Peyer's patch (tissue), 4 donors: ENCODE measurements around the gene ELMO1.

ENCODE experiments used
- POLR2A ChIP-seq, 2 donors: fragments of 450-650 bp; IDR thresholded peaks; one replicate each; pipeline ENCODE4 v1.5.1; 2017; ENCODE audit warnings: antibody characterized with exemption in 2 of 2, mild to moderate bottlenecking in 2 of 2, moderate library complexity in 2 of 2
- TF ChIP-seq, protein P1 (sequence below), 6 experiments: fragments of 450-650 bp in 4 of 6; fragments of 200-600 bp in 2 of 6; sonication (generic) in 1 of 6; IDR thresholded peaks; one replicate each; pipeline ENCODE4 v1.5.1; 2017 to 2019; ENCODE audit warnings: antibody characterized with exemption in 6 of 6, mild to moderate bottlenecking in 3 of 6, moderate library complexity in 1 of 6

GRCh38 chr7:37360484-37360883 lies 88.2 kb downstream of the ELMO1 start:
- TF ChIP-seq, protein P1, sequence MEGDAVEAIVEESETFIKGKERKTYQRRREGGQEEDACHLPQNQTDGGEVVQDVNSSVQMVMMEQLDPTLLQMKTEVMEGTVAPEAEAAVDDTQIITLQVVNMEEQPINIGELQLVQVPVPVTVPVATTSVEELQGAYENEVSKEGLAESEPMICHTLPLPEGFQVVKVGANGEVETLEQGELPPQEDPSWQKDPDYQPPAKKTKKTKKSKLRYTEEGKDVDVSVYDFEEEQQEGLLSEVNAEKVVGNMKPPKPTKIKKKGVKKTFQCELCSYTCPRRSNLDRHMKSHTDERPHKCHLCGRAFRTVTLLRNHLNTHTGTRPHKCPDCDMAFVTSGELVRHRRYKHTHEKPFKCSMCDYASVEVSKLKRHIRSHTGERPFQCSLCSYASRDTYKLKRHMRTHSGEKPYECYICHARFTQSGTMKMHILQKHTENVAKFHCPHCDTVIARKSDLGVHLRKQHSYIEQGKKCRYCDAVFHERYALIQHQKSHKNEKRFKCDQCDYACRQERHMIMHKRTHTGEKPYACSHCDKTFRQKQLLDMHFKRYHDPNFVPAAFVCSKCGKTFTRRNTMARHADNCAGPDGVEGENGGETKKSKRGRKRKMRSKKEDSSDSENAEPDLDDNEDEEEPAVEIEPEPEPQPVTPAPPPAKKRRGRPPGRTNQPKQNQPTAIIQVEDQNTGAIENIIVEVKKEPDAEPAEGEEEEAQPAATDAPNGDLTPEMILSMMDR (IDR thresholded peaks at IDR 0.05) = no peak
- no peak for TF ChIP-seq POLR2A (IDR thresholded peaks at IDR 0.05)
